HepG2 (cell line): ENCODE results near the gene SIGLEC10. TPM values are rescaled to one million over a fixed set of nuclear protein-coding genes. Genes with fewer than 3 reads are reported as not detected.

Experiments used
- ATRX ChIP-seq: sonication (generic); formaldehyde crosslinking; IDR thresholded peaks from 2 replicates; pipeline ENCODE4 v1.4.0; 2020; ENCODE audit warnings: missing genetic modification reagents, borderline replicate concordance
- CHD2 ChIP-seq: IDR thresholded peaks from 2 replicates; pipeline ENCODE4 v1.6.1; 2011; ENCODE audit warnings: low read depth, low read length, improper control_type of control experiment
- FOXO1 ChIP-seq: sonication (generic); formaldehyde crosslinking; IDR thresholded peaks from 2 replicates; pipeline ENCODE4 v1.4.0; 2020; ENCODE audit warnings: missing genetic modification reagents
- HCFC1 ChIP-seq: fragments of 150-350 bp; IDR thresholded peaks from 2 replicates; pipeline ENCODE4 v1.6.1; 2014; ENCODE audit warnings: low read depth, low read length
- HDAC6 ChIP-seq: fragments of 200-600 bp; sonication (generic); IDR thresholded peaks from 2 replicates; pipeline ENCODE4 v1.7.0; 2017; ENCODE audit warnings: mild to moderate bottlenecking, antibody characterized with exemption, low read length, low read depth
- KDM5B ChIP-seq: sonication (generic); formaldehyde crosslinking; IDR thresholded peaks from 2 replicates; pipeline ENCODE4 v1.4.0; 2020; ENCODE audit warnings: missing genetic modification reagents, mild to moderate bottlenecking, borderline replicate concordance
- KLF15 ChIP-seq: sonication (generic); formaldehyde crosslinking; IDR thresholded peaks from 2 replicates; pipeline ENCODE4 v1.8.1; 2023; ENCODE audit warnings: borderline replicate concordance, mild to moderate bottlenecking, inconsistent platforms, missing genetic modification reagents, mixed read lengths
- NCOA2 ChIP-seq: sonication (generic); formaldehyde crosslinking; IDR thresholded peaks from 2 replicates; pipeline ENCODE4 v1.8.0; 2022; ENCODE audit warnings: inconsistent platforms
- NR1H2 ChIP-seq: sonication (generic); formaldehyde crosslinking; IDR thresholded peaks from 2 replicates; pipeline ENCODE4 v1.8.1; 2022; ENCODE audit warnings: low read depth, missing genetic modification reagents, borderline replicate concordance
- PRPF4 ChIP-seq: fragments of 200-400 bp; formaldehyde crosslinking; IDR thresholded peaks from 2 replicates; pipeline ENCODE4 v1.6.1; 2016; ENCODE audit warnings: low read length, low read depth; ENCODE audit not compliant: poor library complexity, severe bottlenecking
- REPIN1 ChIP-seq: sonication (generic); formaldehyde crosslinking; IDR thresholded peaks from 2 replicates; pipeline ENCODE4 v1.8.0; 2022; ENCODE audit warnings: missing genetic modification reagents, low read depth, mild to moderate bottlenecking, borderline replicate concordance
- SAP130 ChIP-seq: IDR thresholded peaks from 2 replicates; pipeline ENCODE4 v1.6.1; 2016; ENCODE audit warnings: low read depth
- SP140L ChIP-seq: sonication (generic); formaldehyde crosslinking; IDR thresholded peaks from 2 replicates; pipeline ENCODE4 v1.4.0; 2020; ENCODE audit warnings: missing genetic modification reagents, borderline replicate concordance
- STAT5B ChIP-seq: sonication (generic); formaldehyde crosslinking; IDR thresholded peaks from 2 replicates; pipeline ENCODE4 v1.4.0; 2020; ENCODE audit warnings: missing genetic modification reagents
- ZNF558 ChIP-seq: sonication (generic); formaldehyde crosslinking; IDR thresholded peaks from 2 replicates; pipeline ENCODE4 v1.9.0; 2022; ENCODE audit warnings: mild to moderate bottlenecking, missing genetic modification reagents, borderline replicate concordance
- ZNF570 ChIP-seq: sonication (generic); formaldehyde crosslinking; IDR thresholded peaks from 2 replicates; pipeline ENCODE4 v1.4.0; 2020; ENCODE audit warnings: mild to moderate bottlenecking, missing genetic modification reagents, borderline replicate concordance
- ZNF572 ChIP-seq: sonication (generic); formaldehyde crosslinking; IDR thresholded peaks from 2 replicates; pipeline ENCODE4 v1.5.1; 2020; ENCODE audit warnings: mild to moderate bottlenecking, missing genetic modification reagents
- polyA plus RNA-seq, 8 experiments: library from polyadenylated mRNA; depleted of rRNA in 3 of 8; stranded (reverse) in 7 of 8; unstranded in 1 of 8; fragments of >200 nt; fragmentation: Illumina TruSeq in 4 of 8; extraction: Trizol in 4 of 8; gene quantifications; 2 replicates each; pipeline versions ENCODE4 v1.2.1 to v1.2.3, GENCODE V29; 2011 to 2016; ENCODE audit warnings: low read depth in 4 of 8, missing spikeins in 1 of 8, mixed read lengths in 1 of 8; ENCODE audit not compliant: insufficient read depth in 1 of 8
- total RNA-seq, 5 experiments: library from RNA; depleted of rRNA; stranded (reverse); fragments of >200 nt; fragmentation: Illumina TruSeq; extraction: Trizol; gene quantifications; 2 replicates each; pipeline ENCODE4 v1.2.3, GENCODE V29; 2016; ENCODE audit warnings: low read depth in 1 of 5
- TF ChIP-seq, protein P1 (sequence below), 2 experiments: IDR thresholded peaks; 2 replicates each; pipeline ENCODE4 v1.6.1; 2011 to 2012; ENCODE audit warnings: low read length in 2 of 2, borderline replicate concordance in 1 of 2, low read depth in 1 of 2, mild to moderate bottlenecking in 1 of 2, moderate library complexity in 1 of 2
- TF ChIP-seq, protein P2 (sequence below): sonication (generic); formaldehyde crosslinking; IDR thresholded peaks from 2 replicates; pipeline ENCODE4 v1.9.0; 2022; ENCODE audit warnings: low read depth, missing genetic modification reagents
- TF ChIP-seq, protein P3 (sequence below): sonication (generic); formaldehyde crosslinking; IDR thresholded peaks from 2 replicates; pipeline ENCODE4 v1.8.1; 2023; ENCODE audit warnings: mild to moderate bottlenecking, missing genetic modification reagents
- TF ChIP-seq, protein P4 (sequence below): sonication (generic); formaldehyde crosslinking; IDR thresholded peaks from 2 replicates; pipeline ENCODE4 v1.8.0; 2022; ENCODE audit warnings: missing genetic modification reagents, mild to moderate bottlenecking, borderline replicate concordance

The SIGLEC10 gene
- total and polyA plus RNA-seq, 2 of the 13 experiments (the other 11 are each of a cell fraction or from before 2014, with no cell fraction given): not detected

DNA sequence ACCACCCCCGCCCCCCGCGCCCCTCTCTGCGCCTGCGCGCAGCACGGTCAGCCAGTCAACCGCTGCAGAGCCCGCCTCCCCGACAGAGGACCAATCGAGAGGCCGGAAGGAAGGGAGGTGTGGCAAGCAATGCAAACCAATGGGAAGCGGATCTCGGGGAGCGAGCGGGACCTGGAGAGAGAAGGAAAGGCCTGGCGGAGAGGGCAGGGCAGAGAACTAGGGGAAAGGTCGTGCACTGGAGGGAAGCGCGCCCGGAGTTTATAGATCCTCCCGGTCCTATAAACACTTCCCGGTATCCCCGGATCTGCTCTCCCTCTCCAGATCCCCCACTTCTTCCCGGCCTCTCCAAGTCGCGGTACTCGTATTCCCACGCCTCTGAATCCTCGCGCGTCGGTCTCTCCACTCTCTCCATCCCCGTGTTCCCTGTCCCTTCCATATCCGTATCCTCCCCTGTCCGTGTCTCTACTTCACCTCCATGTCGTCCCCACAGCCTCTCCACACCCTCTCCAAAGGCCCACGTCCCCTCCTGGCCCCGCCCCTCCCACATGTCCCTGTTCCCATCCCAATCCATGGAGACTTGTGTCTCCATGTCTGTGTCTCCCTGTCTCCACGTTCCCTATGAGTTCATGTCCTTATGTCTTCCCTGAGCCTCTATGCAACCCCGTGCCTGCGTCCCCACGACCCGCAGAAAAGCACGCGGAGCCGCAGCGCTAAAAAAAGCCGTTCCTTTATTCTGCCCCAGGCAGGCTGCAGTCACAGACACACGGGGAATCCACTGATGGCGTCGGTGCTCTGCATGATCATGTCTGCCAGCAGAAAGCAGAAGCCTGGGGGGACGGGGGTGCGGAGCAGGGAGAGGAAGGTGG lies 50.8 kb downstream of the SIGLEC10 start (continued):
- TF ChIP-seq, protein P1, sequence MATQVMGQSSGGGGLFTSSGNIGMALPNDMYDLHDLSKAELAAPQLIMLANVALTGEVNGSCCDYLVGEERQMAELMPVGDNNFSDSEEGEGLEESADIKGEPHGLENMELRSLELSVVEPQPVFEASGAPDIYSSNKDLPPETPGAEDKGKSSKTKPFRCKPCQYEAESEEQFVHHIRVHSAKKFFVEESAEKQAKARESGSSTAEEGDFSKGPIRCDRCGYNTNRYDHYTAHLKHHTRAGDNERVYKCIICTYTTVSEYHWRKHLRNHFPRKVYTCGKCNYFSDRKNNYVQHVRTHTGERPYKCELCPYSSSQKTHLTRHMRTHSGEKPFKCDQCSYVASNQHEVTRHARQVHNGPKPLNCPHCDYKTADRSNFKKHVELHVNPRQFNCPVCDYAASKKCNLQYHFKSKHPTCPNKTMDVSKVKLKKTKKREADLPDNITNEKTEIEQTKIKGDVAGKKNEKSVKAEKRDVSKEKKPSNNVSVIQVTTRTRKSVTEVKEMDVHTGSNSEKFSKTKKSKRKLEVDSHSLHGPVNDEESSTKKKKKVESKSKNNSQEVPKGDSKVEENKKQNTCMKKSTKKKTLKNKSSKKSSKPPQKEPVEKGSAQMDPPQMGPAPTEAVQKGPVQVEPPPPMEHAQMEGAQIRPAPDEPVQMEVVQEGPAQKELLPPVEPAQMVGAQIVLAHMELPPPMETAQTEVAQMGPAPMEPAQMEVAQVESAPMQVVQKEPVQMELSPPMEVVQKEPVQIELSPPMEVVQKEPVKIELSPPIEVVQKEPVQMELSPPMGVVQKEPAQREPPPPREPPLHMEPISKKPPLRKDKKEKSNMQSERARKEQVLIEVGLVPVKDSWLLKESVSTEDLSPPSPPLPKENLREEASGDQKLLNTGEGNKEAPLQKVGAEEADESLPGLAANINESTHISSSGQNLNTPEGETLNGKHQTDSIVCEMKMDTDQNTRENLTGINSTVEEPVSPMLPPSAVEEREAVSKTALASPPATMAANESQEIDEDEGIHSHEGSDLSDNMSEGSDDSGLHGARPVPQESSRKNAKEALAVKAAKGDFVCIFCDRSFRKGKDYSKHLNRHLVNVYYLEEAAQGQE (IDR thresholded peaks at IDR 0.05; ENCODE audit: borderline replicate concordance in 1 of 2, low read depth in 1 of 2, low read length in 2 of 2): no peak
- TF ChIP-seq SP140L (CRISPR knock-in tag) (no peak), PRPF4 (no peak), KLF15 (CRISPR knock-in tag) (no peak), NCOA2 (CRISPR knock-in tag) (no peak; the same call in 1 of the 2 replicates), SAP130 (CRISPR knock-in tag) (peak; percentile 68), CHD2 (peak; percentile 63), FOXO1 (CRISPR knock-in tag) (no peak), REPIN1 (CRISPR knock-in tag) (no peak), KDM5B (CRISPR knock-in tag) (no peak), HCFC1 (no peak), ZNF572 (CRISPR knock-in tag) (no peak), ZNF558 (CRISPR knock-in tag) (no peak), NR1H2 (CRISPR knock-in tag) (no peak), ATRX (no peak), ZNF570 (CRISPR knock-in tag) (no peak), HDAC6 (peak; percentile 62; the same call in 1 of the 2 replicates), STAT5B (no peak)
- TF ChIP-seq, protein P2, sequence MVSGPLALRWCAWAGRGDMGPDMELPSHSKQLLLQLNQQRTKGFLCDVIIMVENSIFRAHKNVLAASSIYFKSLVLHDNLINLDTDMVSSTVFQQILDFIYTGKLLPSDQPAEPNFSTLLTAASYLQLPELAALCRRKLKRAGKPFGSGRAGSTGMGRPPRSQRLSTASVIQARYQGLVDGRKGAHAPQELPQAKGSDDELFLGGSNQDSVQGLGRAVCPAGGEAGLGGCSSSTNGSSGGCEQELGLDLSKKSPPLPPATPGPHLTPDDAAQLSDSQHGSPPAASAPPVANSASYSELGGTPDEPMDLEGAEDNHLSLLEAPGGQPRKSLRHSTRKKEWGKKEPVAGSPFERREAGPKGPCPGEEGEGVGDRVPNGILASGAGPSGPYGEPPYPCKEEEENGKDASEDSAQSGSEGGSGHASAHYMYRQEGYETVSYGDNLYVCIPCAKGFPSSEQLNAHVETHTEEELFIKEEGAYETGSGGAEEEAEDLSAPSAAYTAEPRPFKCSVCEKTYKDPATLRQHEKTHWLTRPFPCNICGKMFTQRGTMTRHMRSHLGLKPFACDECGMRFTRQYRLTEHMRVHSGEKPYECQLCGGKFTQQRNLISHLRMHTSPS (CRISPR knock-in tag): no peak
- TF ChIP-seq, protein P3, sequence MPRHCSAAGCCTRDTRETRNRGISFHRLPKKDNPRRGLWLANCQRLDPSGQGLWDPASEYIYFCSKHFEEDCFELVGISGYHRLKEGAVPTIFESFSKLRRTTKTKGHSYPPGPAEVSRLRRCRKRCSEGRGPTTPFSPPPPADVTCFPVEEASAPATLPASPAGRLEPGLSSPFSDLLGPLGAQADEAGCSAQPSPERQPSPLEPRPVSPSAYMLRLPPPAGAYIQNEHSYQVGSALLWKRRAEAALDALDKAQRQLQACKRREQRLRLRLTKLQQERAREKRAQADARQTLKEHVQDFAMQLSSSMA (CRISPR knock-in tag): no peak
- TF ChIP-seq, protein P4, sequence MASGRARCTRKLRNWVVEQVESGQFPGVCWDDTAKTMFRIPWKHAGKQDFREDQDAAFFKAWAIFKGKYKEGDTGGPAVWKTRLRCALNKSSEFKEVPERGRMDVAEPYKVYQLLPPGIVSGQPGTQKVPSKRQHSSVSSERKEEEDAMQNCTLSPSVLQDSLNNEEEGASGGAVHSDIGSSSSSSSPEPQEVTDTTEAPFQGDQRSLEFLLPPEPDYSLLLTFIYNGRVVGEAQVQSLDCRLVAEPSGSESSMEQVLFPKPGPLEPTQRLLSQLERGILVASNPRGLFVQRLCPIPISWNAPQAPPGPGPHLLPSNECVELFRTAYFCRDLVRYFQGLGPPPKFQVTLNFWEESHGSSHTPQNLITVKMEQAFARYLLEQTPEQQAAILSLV (CRISPR knock-in tag): no peak
